ENCODE results near the gene CCDC102A. TPM values are rescaled to one million over a fixed set of nuclear protein-coding genes. Genes with fewer than 3 reads are reported as not detected.

Gene CCDC102A
- polyA plus RNA-seq, 3 donors, result not detected

GRCh38 chr16:57532266-57532625, 4.1 kb downstream of the CCDC102A start:
- Mint-ChIP-seq H3K27me3 (ENCODE audit: low read depth in 3 of 3) (peaks cover 63 to 82% (median 68%) of the 10 kb centered on the region in 3 donors), H3K4me3 (peak overlapping the region in 1 of 2 donors; percentile 19), H3K9me3 (peaks cover 0 to 17% (median 6%) of the 10 kb centered on the region in 7 donors), H3K4me1 (peaks cover 49% of the 10 kb centered on the region), H3K36me3 (peaks cover 0 to 7% of the 10 kb centered on the region in 2 donors), H3K27ac (peak overlapping the region in 1 of 7 donors; percentile 55)
- 80% methylated on average over 6 of the region's 7 CpGs for WGBS (ENCODE audit: insufficient coverage)
- no peak overlapping the region for H3K27ac ChIP-seq (ENCODE audit: low read depth in 1 of 2, low read length in 2 of 2)
- H3K79me2 ChIP-seq (ENCODE audit: insufficient read depth, low read length), result no peaks in the 10 kb centered on the region
- no peak for TF ChIP-seq CTCF (IDR thresholded peaks at IDR 0.05)
- H3K27me3 ChIP-seq (ENCODE audit: control insufficient read depth in 2 of 2, insufficient read depth in 2 of 2, low read length in 2 of 2), result peaks cover 14 to 69% of the 10 kb centered on the region in 2 donors
- H4K20me1 ChIP-seq (ENCODE audit: insufficient read depth, low read length), result peaks cover 3% of the 10 kb centered on the region
- H3K36me3 ChIP-seq (replicated peaks in 1 of 2; ENCODE audit: control insufficient read depth in 1 of 2, insufficient read depth in 2 of 2, low read length in 2 of 2), result no peaks in the 10 kb centered on the region
- H3K4me3 ChIP-seq (replicated peaks in 1 of 3; ENCODE audit: low read depth in 2 of 3, low read length in 3 of 3), result no peak overlapping the region
- no peak overlapping the region for H2AFZ ChIP-seq (ENCODE audit: insufficient read depth, low read depth, low read length, poor library complexity, severe bottlenecking)
- intact Hi-C loops (cut with micrococcal nuclease), result no loop called here
- H3K4me1 ChIP-seq (ENCODE audit: control insufficient read depth in 1 of 2, insufficient read depth in 2 of 2, low read length in 2 of 2), result peaks cover 36 to 52% of the 10 kb centered on the region in 2 donors
- no peak for DNase-seq
- H3K9ac ChIP-seq (ENCODE audit: insufficient read depth, low read length, poor library complexity, severe bottlenecking), result no peak overlapping the region
- no peaks in the 10 kb centered on the region for H3K9me3 ChIP-seq (replicated peaks in 1 of 2; ENCODE audit: control insufficient read depth in 1 of 2, insufficient read depth in 1 of 2, low read length in 2 of 2)
- H3K4me2 ChIP-seq (replicated peaks; ENCODE audit: extremely low read depth, low read length, poor library complexity, severe bottlenecking), result no peak overlapping the region

- Mint-ChIP-seq H3K4me3 (peak overlapping the region in 1 of 2 donors; percentile 89), H3K27ac (peak overlapping the region in 2 of 7 donors; percentile 6 to 55), H3K9me3 (peaks cover 0 to 14% (median 5%) of the 10 kb centered on the region in 7 donors), H3K27me3 (ENCODE audit: low read depth in 3 of 3) (peaks cover 58 to 81% (median 63%) of the 10 kb centered on the region in 3 donors), H3K4me1 (peaks cover 47% of the 10 kb centered on the region), H3K36me3 (peaks cover 0 to 7% of the 10 kb centered on the region in 2 donors)
- H3K4me3 ChIP-seq (replicated peaks in 1 of 3; ENCODE audit: low read depth in 2 of 3, low read length in 3 of 3), result no peak overlapping the region
- no peak overlapping the region for H2AFZ ChIP-seq (ENCODE audit: insufficient read depth, low read depth, low read length, poor library complexity, severe bottlenecking)
- peaks cover 33 to 52% of the 10 kb centered on the region in 2 donors for H3K4me1 ChIP-seq (ENCODE audit: control insufficient read depth in 1 of 2, insufficient read depth in 2 of 2, low read length in 2 of 2)
- intact Hi-C loops (cut with micrococcal nuclease), result no loop called here
- H3K27ac ChIP-seq (ENCODE audit: low read depth in 1 of 2, low read length in 2 of 2), result no peak overlapping the region
- H3K4me2 ChIP-seq (replicated peaks; ENCODE audit: extremely low read depth, low read length, poor library complexity, severe bottlenecking), result no peak overlapping the region
- peaks cover 10 to 64% of the 10 kb centered on the region in 2 donors for H3K27me3 ChIP-seq (ENCODE audit: control insufficient read depth in 2 of 2, insufficient read depth in 2 of 2, low read length in 2 of 2)
- peaks cover 3% of the 10 kb centered on the region for H4K20me1 ChIP-seq (ENCODE audit: insufficient read depth, low read length)
- no peaks in the 10 kb centered on the region for H3K9me3 ChIP-seq (replicated peaks in 1 of 2; ENCODE audit: control insufficient read depth in 1 of 2, insufficient read depth in 1 of 2, low read length in 2 of 2)
- no peaks in the 10 kb centered on the region for H3K79me2 ChIP-seq (ENCODE audit: insufficient read depth, low read length)
- 92% methylated on average over 5 of the region's 8 CpGs for WGBS (ENCODE audit: insufficient coverage)
- TF ChIP-seq CTCF (IDR thresholded peaks at IDR 0.05), result no peak
- no peaks in the 10 kb centered on the region for H3K36me3 ChIP-seq (replicated peaks in 1 of 2; ENCODE audit: control insufficient read depth in 1 of 2, insufficient read depth in 2 of 2, low read length in 2 of 2)
- no peak for DNase-seq
- H3K9ac ChIP-seq (ENCODE audit: insufficient read depth, low read length, poor library complexity, severe bottlenecking), result no peak overlapping the region
Observed at GRCh38 chr16:57531635-57532265, 4.6 kb downstream of the CCDC102A start.
